Heart right ventricle (tissue), 16 donors: ENCODE data around the gene PADI1. TPM values are rescaled to one million over a fixed set of nuclear protein-coding genes. Genes with fewer than 3 reads are reported as not detected.

Experiments
- ATAC-seq, 8 donors: fragments of 200-7000 bp; cut with Tn5 transposase; one replicate each; pipeline ENCODE4 v1.9.1; 2020; ENCODE audit warnings: mild to moderate bottlenecking in 8 of 8, moderate library complexity in 8 of 8, moderate number of reproducible peaks in 1 of 8
- DNase-seq, 2 donors: peaks; one replicate each; pipeline ENCODE4 v3.0.0-alpha.2; 2020
- H3K27ac ChIP-seq, 10 donors: fragments of 200-600 bp; sonication (generic) in 2 of 10; one replicate each; pipeline versions ENCODE4 v1.5.0 to v1.8.0; 2020 to 2022; ENCODE audit warnings: mild to moderate bottlenecking in 3 of 10
- H3K27me3 ChIP-seq, 7 donors: fragments of 200-600 bp; one replicate each; pipeline ENCODE4 v1.8.0; 2021 to 2022; ENCODE audit warnings: mild to moderate bottlenecking in 2 of 7
- H3K36me3 ChIP-seq, 9 donors: fragments of 200-600 bp; sonication (generic) in 1 of 9; one replicate each; pipeline versions ENCODE4 v1.5.0 to v1.8.0; 2020 to 2022; ENCODE audit warnings: mild to moderate bottlenecking in 2 of 9
- H3K4me1 ChIP-seq, 9 donors: fragments of 200-600 bp; sonication (generic) in 1 of 9; one replicate each; pipeline versions ENCODE4 v1.5.0 to v1.8.0; 2020 to 2022; ENCODE audit warnings: mild to moderate bottlenecking in 4 of 9
- H3K4me3 ChIP-seq, 10 donors: fragments of 200-600 bp; sonication (generic) in 2 of 10; one replicate each; pipeline versions ENCODE4 v1.5.0 to v1.8.0; 2020 to 2022; ENCODE audit warnings: mild to moderate bottlenecking in 7 of 10, moderate library complexity in 2 of 10
- H3K9me3 ChIP-seq, 11 donors: fragments of 200-600 bp in 10 of 11; sonication (generic) in 2 of 11; one replicate each; pipeline versions ENCODE4 v1.5.0 to v1.8.0; 2013 to 2022; ENCODE audit warnings: mild to moderate bottlenecking in 2 of 11, control low read depth in 1 of 11, moderate library complexity in 1 of 11
- WGBS, 2 donors: extraction: QIAGEN DNeasy Blood & Tissue Kit; methylation state at CpG; one replicate each; pipeline ENCODE4 v1.1.7; 2013; ENCODE audit warnings: inconsistent platforms in 1 of 2; 5-methylcytosine and 5-hydroxymethylcytosine counted together
- intact Hi-C, 10 donors: fragments of 100-400 bp; cut with DNase I; formaldehyde crosslinking; loops; one replicate each; pipeline versions ENCODE4 v1.11.1 to v1.14.2; 2022
- polyA plus RNA-seq, 2 donors: library from polyadenylated mRNA; stranded (reverse); fragments of 200-250 nt; gene quantifications; one replicate each; pipeline ENCODE4 v1.2.3, GENCODE V29; 2013
- total RNA-seq, 10 donors: library from RNA; stranded (reverse); fragmentation: NEBNext Ultra II Directional in 3 of 10; extraction: Animal tissue kit (Norgen Biotek cat#: 25700) in 3 of 10; gene quantifications; one replicate each; pipeline versions ENCODE4 v1.2.1 to v1.2.4, GENCODE V29; 2021 to 2023
- TF ChIP-seq, protein P1 (sequence below), 9 donors: fragments of 200-600 bp; sonication (generic) in 2 of 9; IDR thresholded peaks; one replicate each; pipeline versions ENCODE4 v1.5.0 to v1.8.0; 2021 to 2022; ENCODE audit warnings: antibody characterized with exemption in 9 of 9, mild to moderate bottlenecking in 5 of 9, moderate library complexity in 1 of 9
- donor health status: Arrhythmogenic right ventricular cardiomyopathy.
- donor health status: ischemic (EF 13 %, LVEDD 7.1; RV severe dilation, severe dysfunction).
- donor health status: healthy with polysubstance abuse.
- donor health status: DM: no; HTN: yes; CAD: no.
- donor health status: DM: no; HTN: no; CAD: no.
- donor health status: ischemic (EF 25% LVEDD 6.9; RV normal size, moderate dysfunction).
- donor health status: ischemic (EF 25% LVEDD 5.7; RV mildly dilated, moderate dysfunction).
- donor health status: healthy.
- donor health status: DM: yes; HTN: yes; CAD: no.
- donor health status: Ischemic cardiomyopathy.
- donor health status: ischemic (EF 35%, LVEDD 5.7; RV mildly dilated, moderate dysfunction).
- donor health status: nonischemic (EF 11% LVEDD 7.7; RV severe dilation, severe dysfunction).
- donor health status: DM: yes; HTN: yes; CAD: no.
- donor health status: PGD.
- donor health status: ischemic (EF 29% LVEDD 5.4; RV normal size, mild dysfunction).
- donor health status: nonischemic (EF 23%, LVEDD 6.1; RV moderate dilation, normal function).

Gene PADI1
- total and polyA plus RNA-seq, 12 donors: 0.01 TPM; not detected in 11

DNA sequence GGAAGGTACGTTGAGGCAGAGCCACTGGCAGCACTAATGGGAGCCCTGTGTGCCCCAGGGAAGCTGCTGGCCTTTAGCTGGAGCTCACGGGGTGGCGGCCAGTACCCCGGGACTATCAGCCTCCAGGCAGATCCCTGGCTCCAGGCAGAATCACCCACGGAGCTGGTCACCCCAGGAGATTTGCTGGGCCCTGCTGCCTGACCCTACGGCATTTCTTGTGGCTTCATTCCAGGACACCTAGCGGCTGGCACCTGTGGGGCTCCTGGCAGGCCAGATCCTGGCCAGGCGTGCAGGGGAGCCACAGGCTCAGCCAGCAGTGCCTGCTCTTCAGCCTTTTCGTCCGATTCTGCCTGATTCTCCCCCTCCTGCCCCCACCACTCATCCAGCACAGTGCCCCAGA is 7.1 kb downstream of the PADI1 start:
- Histone ChIP-seq H3K27me3 (peaks cover 0 to 69% (median 52%) of the 10 kb centered on the region in 7 donors), H3K4me1 (peaks cover 0 to 24% (median 0%) of the 10 kb centered on the region in 9 donors), H3K36me3 (no peaks in the 10 kb centered on the region), H3K4me3 (no peak overlapping the region), H3K9me3 (no peaks in the 10 kb centered on the region), H3K27ac (no peak overlapping the region)
- 68 to 70% methylated on average over 10 of the region's 10 CpGs for WGBS, 2 donors
- intact Hi-C loops: no loop called here
- DNase-seq: no peak
- no peak for ATAC-seq
- TF ChIP-seq, protein P1, sequence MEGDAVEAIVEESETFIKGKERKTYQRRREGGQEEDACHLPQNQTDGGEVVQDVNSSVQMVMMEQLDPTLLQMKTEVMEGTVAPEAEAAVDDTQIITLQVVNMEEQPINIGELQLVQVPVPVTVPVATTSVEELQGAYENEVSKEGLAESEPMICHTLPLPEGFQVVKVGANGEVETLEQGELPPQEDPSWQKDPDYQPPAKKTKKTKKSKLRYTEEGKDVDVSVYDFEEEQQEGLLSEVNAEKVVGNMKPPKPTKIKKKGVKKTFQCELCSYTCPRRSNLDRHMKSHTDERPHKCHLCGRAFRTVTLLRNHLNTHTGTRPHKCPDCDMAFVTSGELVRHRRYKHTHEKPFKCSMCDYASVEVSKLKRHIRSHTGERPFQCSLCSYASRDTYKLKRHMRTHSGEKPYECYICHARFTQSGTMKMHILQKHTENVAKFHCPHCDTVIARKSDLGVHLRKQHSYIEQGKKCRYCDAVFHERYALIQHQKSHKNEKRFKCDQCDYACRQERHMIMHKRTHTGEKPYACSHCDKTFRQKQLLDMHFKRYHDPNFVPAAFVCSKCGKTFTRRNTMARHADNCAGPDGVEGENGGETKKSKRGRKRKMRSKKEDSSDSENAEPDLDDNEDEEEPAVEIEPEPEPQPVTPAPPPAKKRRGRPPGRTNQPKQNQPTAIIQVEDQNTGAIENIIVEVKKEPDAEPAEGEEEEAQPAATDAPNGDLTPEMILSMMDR (IDR thresholded peaks at IDR 0.05): no peak

DNA sequence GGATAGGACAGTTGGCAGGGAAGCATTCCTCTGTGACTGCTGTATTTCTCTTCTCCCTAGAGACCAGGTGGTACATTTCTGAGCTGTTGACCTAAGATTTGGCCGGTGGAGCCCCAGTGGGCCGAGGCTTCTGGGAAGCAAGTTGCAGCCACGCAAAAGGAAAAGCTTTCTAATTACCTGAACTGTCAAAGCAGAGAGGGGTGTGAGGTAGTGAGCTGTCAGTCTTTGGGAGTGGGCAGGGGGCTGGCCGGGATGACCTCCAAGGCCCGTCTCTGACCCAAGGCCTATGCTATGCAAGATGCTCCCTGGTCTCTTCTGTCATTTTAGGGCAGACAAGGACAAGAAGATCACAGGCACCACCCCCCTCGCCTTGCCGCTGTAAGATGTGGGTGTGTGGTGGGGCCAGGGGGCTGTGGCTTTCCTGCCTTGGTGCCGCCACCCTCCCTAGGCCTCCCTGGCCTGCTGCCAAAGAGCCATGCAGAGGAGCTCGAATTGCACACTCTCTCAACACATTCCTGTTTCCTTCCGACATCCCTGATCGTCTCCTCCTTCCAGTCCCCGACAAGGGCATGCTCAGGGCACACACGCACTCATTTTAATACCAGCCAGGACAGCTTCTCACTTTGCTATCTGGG is 7.7 kb downstream of the PADI1 start:
- Histone ChIP-seq H3K4me3 (no peak overlapping the region), H3K4me1 (peaks cover 0 to 20% (median 0%) of the 10 kb centered on the region in 9 donors), H3K27me3 (peaks cover 0 to 73% (median 52%) of the 10 kb centered on the region in 7 donors), H3K27ac (no peak overlapping the region), H3K36me3 (no peaks in the 10 kb centered on the region), H3K9me3 (no peaks in the 10 kb centered on the region)
- TF ChIP-seq, protein P1 (IDR thresholded peaks at IDR 0.05): no peak
- DNase-seq (peak in 1 of 2 donors; percentile 25), ATAC-seq (no peak)
- intact Hi-C loops: no loop called here
- WGBS, 2 donors: 21 to 25% methylated on average over 13 of the region's 13 CpGs

DNA sequence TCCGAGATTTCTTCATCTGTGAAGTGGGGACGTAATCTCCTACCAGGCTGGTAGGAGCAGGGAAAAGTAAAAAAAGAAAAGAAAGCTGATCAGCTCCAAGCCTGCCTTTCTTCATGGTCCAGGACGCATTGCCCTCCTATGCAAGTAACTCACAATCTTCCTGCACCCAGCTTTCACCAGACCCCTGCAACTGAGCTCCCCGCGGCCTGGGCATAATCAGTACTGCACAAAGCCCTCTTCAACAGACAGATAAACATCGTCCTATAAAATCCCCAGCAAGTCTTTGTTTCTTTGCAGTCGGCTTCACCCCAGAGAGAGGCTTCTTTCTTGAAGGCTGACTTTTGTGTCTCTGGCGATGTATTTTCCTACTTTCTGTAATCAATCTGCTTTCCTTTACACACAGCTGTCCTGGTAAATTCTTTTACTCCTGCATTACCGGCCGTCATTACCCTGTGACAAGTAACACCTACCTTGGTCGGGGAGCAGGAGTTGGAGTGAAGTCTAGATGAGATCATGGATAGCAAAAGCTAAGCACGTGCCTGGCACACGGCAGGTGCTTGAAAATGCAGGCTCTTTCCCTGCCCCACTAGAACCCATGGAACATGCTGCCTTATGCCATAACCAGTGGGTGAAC is 8.3 kb downstream of the PADI1 start:
- no peak overlapping the region for H3K4me3 ChIP-seq
- no peak for ATAC-seq
- WGBS, 2 donors: 28 to 32% methylated on average over 13 of the region's 13 CpGs
- no peak for DNase-seq
- TF ChIP-seq, protein P1 (IDR thresholded peaks at IDR 0.05): no peak
- H3K27me3 ChIP-seq: peaks cover 0 to 79% (median 55%) of the 10 kb centered on the region in 7 donors
- H3K27ac ChIP-seq: no peak overlapping the region
- no peaks in the 10 kb centered on the region for H3K36me3 ChIP-seq
- H3K4me1 ChIP-seq: peaks cover 0 to 14% (median 0%) of the 10 kb centered on the region in 9 donors
- intact Hi-C loops: no loop called here
- H3K9me3 ChIP-seq: no peaks in the 10 kb centered on the region

DNA sequence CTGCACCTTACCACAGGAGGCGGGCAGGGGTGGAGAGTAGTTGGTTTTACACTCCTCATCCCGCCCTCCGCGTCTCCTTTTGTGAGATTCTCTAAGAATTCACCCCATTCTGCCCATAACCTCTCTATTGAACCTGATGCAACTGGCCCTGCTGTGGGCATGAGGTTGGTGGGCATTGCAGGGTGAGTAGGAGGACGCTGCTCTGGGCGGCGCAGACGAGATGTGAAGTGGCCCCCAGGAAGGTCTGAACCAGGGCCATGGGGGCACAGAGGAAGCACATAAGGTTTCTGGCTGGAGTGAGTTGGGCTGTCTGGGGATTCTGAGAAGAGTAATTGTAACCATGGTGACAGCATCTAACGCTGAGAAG is 8.8 kb downstream of the PADI1 start:
- Histone ChIP-seq H3K27ac (no peak overlapping the region), H3K36me3 (no peaks in the 10 kb centered on the region), H3K27me3 (peaks cover 0 to 84% (median 59%) of the 10 kb centered on the region in 7 donors), H3K4me3 (no peak overlapping the region), H3K4me1 (peaks cover 0 to 14% (median 0%) of the 10 kb centered on the region in 9 donors), H3K9me3 (no peaks in the 10 kb centered on the region)
- DNase-seq (no peak), ATAC-seq (no peak)
- 78 to 81% methylated on average over 9 of the region's 9 CpGs for WGBS, 2 donors
- TF ChIP-seq, protein P1 (IDR thresholded peaks at IDR 0.05): no peak
- intact Hi-C loops: no loop called here
